Urothelium cell line (cell line): Measurements from ENCODE around the gene DNAJB4.
"Not testable (repeated sequence)": the region's sequence is repeated elsewhere in the genome, so short reads cannot be mapped to it uniquely, and the experiment has no call there.

Experiments used
- DNase-seq: peaks from one replicate; pipeline ENCODE4 v3.0.0; 2011; ENCODE audit warnings: low spot score, mixed read lengths
- FAIRE-seq: peaks from 2 replicates; lab custom pipeline; 2011; peaks lifted over from hg19 to GRCh38; lab: Jason Lieb, UNC

The DNAJB4 gene

DNA sequence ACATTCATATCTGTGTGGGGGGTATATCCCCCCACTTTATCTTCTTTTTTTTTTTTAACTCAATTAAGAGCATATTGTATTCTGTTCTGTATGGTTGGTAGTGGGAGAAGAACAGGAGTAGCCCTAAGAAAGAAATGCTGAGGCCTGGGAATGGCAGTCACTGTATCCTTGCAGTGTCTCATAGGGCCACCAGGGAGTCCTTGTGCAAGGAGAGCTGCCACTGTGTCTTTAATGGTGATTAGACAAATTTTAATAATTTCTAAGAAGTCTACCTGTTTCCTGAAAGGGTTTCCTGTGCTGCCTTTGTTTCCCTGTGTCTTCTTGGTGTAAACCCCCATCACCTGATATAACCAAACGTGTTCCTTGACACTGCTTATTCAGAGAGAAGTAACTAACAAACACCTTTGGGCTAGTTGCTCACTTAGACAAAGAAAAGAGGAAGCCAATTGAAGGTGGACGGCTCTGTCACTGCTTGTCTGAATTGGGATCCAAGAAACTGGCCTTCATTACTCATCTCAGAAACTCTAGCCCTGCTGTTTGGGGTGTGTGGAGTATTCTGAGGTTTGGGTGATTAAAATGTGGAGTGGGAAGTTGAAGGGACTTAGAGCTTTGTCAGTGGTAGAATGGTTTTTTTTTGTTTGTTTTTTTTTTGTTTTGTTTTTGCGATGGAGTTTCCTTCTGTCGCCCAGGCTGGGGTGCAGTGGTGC, 56.3 kb downstream of the DNAJB4 start:
- FAIRE-seq (no peak), DNase-seq (no peak)

DNA sequence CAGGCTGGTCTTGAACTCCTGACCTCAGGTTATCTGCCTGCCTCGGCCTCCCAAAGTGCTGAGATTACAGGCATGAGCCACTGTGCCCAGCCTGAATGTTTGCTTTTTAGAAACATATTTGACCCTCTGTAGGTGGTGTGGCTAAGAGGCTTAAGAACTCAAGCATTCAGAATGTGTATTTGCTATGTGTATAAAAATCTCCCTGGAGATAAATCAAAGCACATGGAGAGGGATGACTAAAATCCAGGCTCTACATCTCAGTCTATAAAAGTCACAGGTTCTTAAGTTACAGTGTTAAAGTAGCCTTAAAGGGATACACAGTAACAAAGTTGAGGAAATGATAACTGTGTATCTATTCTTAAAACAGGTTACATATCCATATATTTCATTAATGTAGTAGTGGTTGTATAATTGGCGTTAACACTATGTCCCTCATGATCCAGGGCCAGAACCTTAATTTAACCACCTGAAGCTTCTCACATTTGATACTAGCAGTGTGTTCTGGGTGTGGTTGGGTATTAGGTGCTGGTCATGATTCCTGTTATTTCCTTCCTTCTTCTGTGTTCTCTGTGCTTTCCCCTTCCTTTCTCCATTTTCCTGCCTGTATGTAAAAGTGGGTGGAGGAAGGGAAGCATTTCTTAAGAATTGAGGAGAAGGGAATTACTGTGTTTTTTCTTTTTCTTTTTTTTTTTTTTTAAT, 57.2 kb downstream of the DNAJB4 start:
- DNase-seq = no peak
- FAIRE-seq = no peak

DNA sequence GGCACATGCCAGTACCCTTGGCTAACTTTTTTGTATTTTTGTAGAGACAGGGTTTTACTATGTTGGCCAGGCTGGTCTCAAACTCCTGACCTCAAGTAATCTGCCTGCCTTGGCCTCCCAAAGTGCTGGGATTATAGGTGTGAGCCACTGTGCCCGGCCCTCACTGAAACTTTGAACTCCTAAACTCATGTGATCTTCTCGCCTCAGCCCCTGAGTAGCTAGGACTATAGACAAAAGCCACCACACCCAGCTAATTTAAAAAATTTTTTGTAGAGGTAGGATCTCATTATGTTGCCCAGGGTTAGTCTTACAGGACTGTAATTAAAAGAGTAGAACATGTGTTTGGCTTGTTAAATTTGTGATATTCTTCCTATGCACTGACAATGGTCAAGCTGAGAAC, 60.1 kb downstream of the DNAJB4 start:
- not testable (repeated sequence) for FAIRE-seq, DNase-seq
